Stimulated activated CD8-positive, alpha-beta memory T cell treated with anti-CD3 and anti-CD28 coated beads, Interleukin-15, amount 100 ng/mL, for 1 hour (primary cell): ENCODE measurements around the gene CBR3.

Experiments used
- DNase-seq: peaks from one replicate; pipeline ENCODE4 v3.0.0-alpha.2; 2020; ENCODE audit warnings: low read depth

The CBR3 gene

DNA sequence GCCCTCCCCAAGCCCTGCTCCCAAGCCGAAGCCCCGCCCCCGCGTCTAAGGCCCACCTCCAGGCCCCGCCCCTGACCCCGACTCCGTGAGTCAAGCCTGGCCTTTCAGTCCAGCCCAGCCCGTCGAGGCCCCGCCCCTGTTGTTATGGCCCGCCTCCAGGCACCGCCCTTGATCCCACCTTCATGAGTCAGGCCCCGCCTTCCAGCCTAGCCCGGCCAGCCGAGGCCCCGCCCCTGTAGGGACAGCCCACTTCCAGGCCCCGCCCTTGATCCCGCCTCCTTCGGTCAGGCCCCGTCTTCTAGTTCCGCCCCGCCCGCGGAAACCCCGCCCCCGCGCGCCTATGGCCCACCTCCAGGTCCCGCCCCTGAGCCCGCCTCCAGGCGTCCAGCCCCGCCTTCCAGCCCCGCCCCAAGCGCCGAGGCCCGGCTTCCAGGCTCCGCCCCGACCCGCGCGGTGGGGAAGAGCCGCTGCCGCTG is 21.5 kb downstream of the CBR3 start:
- DNase-seq, result peak; percentile 100

DNA sequence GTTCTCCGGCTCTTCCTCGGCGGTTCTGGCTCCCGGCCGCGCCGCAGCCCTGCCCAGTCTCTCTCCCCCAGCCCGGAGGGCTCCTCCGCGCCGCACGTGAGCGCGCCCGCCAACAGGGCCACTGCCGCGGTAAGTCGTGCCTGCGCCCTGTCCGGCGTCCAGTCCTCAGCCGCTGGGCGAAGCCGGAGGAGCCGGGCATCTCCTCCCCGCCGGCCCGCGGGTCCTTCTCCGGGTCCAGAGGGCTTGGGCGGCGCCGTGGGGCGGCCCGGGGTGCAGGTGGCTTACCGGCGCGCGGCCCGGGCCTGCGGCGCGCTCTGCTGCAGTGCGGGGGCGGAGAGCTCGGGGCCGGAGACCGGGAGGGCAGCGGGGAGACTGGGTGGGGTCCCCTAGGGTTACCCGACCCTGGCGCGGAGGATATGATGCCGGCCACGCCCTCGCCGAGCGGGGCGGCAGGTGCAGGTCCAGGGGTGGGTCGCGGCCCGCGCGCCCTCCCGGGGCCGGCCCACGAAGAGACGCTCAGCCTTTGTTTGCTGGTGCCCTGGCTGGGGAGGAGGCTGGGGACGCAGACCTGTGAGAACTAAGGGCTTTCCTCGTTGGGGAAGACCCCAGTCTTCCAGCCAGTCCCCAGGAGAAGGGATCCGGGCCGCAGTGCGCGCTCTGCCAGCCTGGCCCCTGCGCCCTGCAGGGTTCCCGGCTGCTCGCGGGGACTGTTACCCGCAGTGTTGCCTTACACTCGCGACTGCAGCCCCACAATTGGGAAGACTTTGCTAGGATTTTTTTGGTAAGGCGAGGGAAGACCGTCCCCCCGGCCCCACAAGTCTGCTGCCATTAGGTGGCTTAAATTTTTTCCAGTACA is 22.2 kb downstream of the CBR3 start, which contains the start of gene DOP1B:
TSS of gene DOP1B (plus strand) at position 10 of the 856 bp plus-strand sequence. CDS start 7,910 bp downstream, outside the sequence.
- DNase-seq, result no peak

DNA sequence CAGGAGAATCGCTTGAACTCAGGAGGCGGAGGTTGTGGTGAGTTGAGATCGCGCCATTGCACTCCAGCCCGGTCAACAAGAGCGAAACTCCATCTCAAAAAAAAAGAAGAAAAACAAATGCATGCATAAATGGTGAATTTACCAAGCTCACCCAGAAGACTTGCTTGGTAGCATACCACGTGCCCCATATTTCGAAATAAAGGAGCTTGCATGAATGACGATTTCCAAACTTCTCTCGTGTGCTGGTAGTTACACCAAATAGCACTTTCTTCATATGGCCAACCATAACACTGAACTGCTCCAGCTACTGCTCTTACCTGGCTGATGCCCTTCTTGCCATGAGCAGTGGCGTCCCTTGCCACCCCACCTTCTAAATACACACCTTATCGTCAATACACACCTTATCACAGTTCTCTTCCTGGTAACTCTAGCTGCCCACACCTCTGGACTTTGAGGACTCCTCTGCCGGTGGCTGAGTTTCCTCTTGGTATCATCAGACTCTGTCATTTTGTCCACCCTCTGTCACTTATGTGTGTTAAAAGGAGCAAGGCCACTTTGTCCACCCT is 24.6 kb downstream of the CBR3 start:
- DNase-seq, result no peak

DNA sequence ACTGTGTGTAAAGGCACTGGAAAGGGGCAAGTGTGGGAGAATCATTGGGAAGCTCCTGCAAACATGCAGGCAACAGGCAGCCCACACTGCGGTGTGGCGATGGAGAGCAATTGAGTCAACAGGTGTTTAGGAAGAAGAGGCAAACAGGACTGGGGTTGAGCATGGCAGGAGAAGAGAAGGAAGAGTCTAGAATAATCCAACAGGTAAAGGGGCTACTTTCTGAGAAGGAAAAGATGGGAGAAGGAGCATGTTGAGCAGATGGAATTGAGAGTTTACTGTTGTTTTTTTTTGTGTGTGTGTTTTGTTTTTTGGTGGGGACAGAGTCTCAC is 25.9 kb downstream of the CBR3 start:
- no peak for DNase-seq

DNA sequence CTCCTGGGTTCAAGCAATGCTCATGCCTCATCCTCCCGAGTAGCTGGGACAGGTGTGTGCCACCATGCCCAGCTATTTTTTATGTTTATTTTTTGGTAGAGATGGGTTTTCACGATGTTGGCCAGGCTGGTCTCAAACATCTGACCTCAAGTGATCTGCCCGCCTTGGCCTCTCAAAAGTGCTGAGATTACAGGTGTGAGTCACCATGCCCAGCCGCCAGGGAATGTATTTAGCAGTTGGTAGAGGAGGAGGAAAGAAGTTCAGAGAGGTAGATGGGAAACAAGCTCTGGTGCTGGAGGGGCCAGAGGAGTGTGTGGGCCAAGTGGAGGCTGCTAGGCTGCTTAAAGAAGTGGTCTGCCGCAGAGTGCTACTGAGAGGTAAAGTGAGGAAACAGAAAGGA is 27.8 kb downstream of the CBR3 start:
- no peak for DNase-seq

DNA sequence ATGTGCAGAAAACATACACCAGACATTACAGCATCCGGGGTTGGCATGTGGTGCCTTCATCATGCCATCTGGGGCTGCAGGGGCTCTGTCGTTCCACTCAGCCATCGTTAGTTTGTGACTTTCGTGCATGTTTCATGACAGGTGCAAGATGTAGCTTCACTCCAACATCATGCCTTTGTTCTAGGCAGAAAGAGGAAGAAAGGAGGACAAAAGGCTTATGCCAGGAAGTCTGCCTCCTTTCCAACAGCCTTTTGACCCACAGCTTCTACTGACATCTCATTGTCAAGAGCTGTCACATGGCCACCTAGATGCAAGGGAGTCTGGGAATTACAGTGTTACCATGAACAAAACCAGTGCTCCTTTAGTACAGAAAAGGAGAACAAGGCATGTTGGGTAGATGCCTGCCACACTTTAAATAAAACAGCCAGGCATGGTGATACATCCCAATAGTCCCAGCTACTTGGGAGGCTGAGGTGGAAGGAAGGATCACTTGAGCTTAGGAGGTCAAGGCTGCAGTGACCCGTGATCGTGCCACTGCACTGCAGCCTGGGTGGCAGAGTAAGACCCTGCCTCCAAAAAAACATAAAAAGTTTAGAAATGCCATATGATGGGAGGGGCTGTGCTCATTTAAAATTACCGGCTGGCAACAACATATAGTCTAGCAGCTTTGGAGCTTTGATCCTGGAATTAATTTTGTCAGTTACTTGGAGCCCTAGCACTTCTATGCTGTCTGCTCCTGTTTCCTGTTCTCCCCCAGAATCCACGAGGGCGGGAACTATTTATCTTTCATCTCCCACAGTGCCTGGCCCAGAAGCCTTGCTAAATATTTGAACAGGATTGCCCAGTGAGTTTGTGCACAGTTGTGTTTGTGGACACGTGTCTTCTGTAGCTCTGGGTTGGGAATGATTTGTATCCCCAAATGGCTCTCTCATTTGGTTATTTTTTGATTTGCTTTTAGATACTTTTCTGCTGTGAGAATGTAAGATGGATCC is 29.2 kb downstream of the CBR3 start:
- DNase-seq, result no peak

DNA sequence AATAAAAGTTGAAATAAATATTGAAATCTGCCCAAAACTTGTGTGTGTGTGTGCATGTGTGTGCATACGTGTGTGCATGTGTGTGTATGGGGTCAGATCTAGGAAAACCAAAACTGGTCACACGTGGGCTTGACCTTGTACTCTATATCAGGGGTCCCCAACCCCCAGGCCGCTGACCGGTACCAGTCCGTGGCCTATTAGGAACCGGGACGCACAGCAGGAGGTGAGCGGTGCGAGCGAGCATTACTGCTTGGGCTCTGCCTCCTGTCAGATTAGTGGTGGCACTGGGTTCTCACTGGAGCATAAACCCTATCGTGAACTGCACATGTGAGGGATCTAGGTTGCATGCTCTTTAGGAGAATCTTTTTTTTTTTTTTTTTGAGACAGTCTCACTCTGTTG is 30.5 kb downstream of the CBR3 start:
- no peak for DNase-seq

DNA sequence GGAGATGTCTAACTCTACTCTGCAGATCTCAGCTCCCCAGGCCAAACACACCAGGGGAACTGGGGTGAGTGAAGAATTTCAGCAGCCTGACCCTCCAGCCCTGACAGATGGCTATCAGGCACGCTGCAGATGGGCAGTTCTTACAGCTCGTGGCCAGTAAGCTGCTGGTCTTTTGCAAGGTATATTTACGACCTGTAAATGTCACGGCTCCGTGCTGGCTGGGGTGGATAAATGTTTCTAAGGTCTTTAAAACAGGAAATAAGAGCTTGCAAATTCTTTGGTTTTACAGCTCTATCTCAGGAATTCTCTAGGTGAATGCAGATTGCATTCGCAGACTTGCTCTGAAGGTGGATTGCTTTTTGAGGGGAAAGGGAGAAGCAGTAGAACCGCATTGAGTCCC is 31.8 kb downstream of the CBR3 start:
- no peak for DNase-seq

DNA sequence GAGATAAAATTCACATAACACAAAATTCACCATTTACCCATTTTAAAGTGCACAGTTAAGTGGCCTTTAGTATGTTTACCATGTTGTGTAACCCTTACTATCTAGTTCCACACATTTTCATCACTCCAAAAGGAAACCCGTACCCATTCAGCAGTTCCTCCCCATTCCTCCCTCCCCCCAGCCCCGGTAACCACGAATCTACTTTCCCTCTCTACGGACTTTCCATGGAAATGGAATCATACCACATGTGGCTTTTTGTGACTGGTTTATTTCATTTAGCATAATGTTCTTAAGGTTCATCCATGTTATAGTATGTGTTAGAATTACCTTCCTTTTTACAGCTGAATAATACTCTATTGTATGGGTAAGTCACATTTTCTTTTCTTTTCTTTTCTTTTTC is 32.7 kb downstream of the CBR3 start:
- no peak for DNase-seq

DNA sequence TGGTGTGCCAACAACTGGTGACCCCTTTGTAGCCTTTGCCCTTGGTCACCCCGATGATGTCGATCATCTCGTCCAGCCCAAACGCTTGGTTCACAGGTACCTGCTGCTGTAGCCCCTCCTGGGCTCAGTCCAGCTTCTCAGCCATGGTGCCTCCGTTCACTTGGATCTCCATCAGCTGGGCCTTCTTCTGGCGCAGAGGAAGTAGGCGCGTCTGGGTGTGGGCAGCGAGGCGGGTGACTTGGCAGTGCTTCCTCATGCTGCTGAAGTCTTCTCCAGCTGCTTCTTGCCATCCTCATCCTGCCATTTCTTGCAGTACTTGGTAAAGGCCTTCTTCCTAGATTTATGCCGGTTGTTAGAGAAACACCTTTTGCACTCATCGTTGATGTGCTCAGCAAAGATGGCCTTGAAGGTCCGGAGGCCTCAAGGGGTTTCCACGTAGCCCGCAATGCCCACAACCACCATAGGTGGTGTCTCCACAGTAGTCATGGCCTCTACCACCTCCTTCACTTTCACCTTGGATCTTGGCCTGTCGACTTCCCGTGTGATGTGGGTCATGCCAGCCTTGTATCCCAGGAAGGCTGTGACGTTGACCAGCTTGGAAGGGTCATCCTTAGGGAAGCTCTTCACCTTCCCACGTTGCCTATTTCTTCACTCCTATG is 34.7 kb downstream of the CBR3 start:
- no peak for DNase-seq

DNA sequence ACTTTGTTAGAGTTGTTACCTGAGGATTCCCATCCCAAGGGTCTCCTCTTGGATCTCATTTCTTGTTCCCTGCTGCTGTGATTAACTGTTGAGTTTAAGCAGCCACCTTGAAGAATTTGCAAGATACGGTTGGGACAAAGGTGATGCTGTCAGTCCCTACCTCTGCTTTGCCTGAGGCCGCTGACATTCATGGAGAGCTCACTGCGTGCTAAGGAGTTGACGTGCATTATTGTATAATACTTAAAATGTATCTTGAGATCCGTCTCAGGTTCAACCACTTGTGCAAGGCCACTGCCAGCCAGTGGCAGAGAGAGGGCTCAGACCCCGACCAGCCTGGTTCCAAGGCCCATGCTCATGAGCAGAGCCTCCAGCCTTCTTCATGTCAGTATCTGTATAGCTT is 35.9 kb downstream of the CBR3 start:
- DNase-seq, result no peak

DNA sequence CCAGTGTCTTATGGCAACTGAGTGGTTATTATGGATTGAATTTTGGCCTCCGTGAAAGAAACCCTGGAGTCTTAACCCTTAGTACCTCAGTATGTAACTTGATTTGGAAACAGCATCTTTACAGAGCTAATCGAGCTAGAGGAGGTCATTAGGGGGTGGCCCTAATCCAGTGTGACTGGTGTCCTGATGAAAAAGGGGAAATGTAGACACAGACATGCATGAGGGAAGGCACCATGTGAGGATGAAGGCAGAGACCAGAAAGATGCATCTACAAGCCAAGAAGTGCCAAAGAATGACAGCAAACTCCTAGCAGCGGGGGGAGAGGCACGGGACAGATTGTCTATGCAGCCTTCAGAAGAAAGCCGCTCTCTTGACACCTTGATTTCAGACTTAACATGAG is 36.5 kb downstream of the CBR3 start:
- DNase-seq, result no peak

DNA sequence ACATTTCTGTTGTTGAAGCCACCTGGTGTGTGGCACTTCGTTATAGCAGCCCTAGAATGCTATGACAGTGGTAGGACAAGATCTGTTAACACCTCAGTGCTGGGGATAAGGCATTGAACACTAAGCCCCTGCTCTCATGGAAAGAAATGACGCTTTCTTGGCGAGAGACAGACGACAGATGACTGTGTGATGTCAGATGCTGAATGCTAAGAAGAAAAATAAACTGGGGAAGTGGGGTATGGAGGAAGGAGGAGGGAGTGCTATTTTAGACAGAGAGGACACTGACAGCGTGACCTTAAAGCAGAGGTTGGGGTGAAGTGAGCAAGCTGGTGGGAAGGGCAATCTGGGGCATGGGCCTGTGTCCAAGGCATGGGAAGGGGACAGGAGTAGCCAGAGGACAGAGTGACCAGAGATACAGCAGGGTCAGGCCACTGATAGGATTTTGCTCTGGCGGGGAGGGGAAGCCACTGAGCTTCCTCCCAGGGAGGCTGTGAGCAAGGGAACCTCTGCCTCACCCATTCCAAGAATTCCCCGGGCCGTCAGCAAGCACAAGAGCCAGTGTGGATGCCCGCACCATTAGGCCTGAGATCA is 37.0 kb downstream of the CBR3 start:
- DNase-seq, result no peak

DNA sequence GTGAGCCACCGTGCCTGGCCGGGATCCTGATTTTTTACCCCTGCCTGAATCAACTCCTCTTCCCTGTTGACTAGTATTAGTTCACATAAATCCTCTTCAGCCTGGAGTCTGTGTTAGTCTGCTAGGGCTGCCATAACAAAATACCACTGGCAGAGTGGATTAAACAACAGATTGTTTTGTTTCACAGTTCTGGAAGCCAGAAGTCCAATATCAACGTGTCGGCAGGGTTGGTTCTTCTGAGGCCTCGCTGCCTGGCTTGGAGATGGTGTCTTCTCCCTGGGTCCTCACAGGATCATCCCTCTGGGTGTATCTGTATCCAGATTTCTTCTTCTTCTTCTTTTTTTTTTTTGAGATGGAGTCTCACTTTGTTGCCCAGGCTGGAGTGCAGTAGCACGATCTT is 39.9 kb downstream of the CBR3 start:
- DNase-seq, result no peak

DNA sequence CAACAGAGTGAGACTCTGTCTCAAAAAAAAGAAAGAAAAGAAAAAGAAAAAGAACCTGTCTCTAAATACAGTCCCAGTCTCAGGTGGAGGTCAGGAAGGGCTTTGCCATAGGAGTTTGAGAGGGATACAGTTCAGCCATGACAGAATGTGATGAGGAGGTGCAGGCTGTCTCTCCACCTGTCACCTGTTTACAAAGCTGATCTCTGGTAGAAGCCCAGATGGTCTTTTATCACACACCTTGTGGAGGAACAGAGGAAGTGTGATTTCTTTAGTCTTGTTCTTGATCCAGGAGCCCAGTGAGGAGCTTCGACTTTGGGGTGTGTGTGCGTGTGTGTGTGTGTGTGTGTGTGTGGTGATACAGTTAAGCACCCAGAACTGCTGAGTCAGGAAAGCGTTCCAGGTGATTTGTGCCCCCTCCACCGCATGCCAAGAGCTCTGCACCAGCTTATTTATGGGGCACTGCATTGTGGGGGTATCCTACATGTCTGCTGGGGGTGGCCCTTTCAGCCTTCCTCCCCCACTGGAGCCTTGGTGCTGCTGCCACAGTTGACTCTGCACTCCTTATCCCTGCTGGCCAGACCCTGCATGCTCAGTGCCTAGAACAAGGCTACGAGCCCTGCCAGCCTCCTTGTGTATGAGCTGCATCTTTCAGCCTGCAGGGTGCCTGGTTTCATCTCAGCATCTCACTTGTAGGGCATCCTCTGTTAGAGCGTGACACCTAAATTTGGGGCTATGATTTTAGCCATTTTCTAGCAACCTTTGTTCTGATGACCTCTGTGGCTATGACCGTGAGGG is 41.1 kb downstream of the CBR3 start:
- DNase-seq, result no peak

DNA sequence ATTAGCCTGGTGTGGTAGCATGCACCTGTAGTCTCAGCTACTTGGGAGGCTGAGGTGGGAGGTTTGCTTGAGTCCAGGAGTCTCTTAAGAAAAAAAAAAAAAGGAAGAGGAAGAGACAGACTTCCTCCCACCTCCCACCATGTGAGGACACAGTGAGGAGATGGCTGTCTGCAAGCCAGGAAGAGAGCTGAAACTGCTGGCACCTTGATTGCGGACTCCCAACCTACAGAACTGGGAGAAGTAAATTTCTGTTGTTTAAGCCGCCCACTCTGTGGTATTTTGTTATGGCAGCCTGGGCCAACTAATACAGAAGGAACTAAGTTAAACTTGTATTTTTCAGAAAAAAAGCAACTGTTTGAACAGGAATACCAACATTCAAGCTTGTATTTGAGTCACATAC is 43.5 kb downstream of the CBR3 start:
- no peak for DNase-seq

DNA sequence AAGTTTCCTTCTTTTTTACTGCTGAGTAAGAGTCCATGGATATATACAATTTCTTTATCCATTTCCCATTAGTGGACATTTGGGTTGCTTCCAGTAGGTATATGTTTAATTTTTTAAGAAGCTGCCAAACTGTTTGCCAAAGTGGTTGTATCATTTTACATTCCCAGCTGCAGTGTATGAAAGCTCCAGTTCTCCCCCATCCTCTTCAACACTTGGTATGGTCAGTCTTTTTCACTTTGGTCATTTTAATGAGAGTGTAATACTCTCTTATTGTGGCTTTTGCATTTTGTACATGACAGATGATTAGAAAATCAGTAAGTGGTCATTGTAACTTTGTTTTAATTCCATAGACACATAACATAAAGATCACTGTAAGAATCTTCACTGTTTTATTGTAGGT is 44.3 kb downstream of the CBR3 start:
- DNase-seq, result no peak

DNA sequence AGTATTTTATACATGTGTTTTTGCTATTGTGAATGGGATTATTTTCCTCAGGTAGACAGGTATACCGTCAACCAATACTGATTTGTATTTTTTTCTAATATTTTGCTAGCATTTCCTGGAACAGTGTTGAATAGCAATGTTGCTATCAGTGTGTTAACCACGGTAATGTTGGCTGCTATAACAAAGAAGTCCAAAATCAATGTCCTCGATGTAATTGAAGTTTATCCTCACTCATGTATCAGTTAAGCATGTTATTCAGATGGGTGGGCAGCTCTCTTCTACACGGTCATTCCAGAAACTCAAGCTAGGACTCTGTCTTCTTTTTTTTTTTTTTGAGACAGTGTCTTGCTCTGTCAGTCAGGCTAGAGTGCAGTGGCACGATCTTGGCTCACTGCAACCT is 46.1 kb downstream of the CBR3 start:
- no peak for DNase-seq

DNA sequence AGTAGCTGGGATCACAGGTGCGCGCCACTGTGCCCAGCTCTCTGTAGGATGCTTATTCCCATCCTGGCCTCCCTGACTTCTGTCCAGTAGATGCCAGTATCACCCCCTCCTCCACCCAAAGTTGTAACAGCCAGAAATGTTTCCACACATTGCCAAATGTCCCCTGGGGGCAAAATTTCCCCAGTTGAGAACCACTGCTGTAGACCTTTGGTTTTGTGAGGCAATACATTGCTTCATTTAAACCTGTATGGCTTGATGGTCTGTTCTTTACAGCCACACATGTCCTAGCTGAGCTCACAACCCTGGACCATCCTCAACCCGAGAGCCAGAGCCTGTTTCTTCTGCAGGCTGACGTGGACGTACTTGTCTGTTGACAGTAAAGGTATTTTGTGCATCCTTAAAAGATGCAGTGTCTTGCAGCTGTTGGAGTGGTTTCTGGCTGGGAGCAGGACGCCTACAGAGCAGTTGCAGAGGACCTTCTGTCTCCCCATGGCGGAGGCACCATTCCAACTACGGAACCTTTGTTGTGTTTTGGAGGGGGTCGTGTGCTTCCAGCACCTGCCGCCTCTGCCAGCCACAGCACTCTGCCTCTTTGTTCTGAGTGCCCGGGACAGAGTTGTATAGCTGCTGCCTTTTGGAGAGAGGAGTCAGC is 48.4 kb downstream of the CBR3 start:
- DNase-seq, result no peak

DNA sequence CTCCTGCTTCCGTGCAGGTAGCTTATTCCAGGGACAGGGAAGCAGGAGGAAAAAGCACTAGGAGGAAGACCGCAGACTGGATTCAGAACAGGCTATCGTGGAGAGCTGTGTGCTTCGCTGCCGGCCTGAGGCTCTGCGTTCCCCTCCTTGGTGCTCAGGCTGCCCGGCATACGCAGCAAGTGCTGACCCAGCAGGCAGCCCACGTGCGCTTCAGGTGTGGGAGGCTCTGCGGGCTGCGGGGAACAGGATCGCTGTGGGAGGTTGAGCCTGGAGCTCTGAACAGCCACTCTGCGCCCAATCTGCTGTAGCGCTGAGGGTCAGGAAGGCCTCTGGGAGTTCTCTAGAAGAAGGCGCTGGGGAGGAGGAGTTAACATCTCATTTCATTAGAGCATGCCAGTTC is 49.7 kb downstream of the CBR3 start:
- DNase-seq, result no peak
